Activated CD4-positive, alpha-beta T cell treated with anti-CD3 and anti-CD28 coated beads, Interleukin-2, amount 50 U/mL, for 48 hours (primary cell): Measurements from ENCODE around the gene BRI3.

Source experiments
- DNase-seq, 2 experiments: peaks; one replicate each; pipeline ENCODE4 v3.0.0-alpha.2; 2020

Gene BRI3

DNA sequence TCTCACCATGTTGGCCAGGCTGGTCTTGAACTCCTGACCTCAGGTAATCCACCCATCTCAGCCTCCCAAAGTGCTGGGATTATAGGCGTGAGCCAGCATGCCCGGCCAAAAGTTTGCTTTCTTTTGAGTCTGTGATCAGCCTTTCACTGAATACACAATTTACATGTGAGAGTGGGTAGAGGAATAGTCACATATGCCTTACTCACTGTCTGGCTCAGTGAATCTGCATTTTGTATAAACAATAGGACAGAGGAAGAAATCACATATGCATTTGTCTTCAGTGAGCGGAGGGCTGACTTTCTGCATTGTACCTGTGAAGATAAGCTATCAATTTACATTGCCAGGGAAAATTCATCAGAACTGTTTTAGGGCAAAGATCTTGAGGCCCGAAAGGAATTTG lies 27.0 kb upstream of the BRI3 start:
- no peak for DNase-seq

DNA sequence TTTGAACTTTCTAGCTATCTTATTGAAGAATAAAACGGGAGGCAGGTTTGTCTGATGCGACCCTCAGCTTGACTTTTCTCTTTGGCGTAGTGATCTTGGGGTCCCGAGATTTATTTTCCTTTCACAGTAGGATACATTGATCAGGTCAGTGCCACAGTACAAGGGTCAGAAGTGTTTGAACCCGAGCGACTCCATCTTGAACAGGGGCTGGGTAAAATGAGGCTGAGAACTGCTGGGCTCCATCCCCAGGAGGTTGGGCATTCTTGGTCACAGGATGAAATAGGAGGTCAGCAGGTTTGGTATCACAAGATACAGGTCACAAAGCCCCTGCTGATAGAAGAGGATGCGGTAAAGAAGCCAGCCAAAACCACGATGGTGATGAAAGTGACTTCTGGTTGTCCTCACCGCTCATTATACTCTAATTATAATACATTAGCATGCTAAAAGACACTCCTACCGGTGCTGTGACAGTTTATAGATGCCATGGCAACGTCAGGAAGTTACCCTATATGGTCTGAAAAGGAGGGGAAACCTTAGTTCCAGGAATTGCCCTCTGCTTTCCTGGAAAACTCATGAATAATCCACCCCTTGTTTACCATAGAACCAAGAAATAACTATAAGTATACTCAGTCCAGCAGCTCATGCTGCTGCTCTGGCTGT lies 26.4 kb upstream of the BRI3 start:
- peak in 1 of 2 experiments; percentile 6 for DNase-seq

DNA sequence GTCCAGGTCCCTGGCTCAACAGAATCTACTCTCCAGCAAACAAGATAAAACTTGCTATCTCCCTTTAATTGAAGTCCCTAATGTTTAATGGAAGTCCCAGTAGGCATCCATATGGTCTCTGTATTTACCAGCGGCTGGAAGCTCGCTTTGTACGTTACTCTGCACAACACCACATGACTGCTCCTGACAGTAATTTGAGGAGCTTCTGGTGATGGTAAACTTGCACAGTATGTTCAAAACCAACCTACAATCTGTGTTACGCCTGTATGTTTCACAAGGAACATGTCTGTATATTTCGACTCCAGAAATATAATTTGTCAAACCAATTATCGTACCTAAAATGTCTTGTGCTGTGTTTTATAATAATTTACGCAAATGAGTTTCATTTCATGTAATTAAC lies 25.1 kb upstream of the BRI3 start:
- DNase-seq = no peak

DNA sequence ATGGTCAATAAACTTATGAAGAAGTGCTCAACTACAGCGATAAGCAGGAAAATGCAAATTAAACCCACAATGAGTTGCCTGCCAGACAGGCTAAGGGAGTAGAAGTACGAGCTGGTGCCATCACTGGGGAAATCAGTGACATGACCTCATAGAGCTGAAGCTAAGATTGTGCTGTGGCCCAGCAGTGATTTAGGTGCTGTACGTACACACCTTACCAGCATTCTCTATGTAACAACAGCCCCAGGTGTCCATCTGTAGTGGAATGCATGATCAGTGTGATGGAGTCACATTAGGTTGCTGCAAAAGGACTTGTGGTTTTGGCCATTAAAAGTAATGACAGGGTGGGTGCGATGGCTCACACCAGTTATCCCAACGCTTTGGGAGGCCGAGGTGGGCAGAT lies 23.8 kb upstream of the BRI3 start:
- DNase-seq = no peak

DNA sequence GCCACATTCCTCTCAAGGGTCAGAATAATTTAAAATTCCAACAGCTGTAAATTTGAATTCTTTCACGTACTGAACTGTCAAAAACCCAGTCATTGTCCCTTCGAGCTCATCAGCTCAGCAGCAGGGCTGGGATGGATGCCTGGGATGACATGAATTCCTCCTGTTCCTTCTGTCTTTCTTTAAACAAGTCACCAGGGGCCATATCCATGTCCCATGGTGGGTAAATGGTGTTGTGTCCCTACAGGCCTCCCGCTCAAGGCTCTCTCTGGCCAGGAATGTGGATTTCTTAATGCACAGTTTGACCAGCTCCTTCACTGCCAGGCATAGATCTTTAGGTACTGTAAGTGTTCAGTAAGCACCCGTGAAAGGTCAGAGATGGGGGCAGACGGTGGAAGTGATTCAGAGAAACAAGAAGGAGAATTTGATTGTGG lies 15.6 kb upstream of the BRI3 start:
- DNase-seq = no peak

DNA sequence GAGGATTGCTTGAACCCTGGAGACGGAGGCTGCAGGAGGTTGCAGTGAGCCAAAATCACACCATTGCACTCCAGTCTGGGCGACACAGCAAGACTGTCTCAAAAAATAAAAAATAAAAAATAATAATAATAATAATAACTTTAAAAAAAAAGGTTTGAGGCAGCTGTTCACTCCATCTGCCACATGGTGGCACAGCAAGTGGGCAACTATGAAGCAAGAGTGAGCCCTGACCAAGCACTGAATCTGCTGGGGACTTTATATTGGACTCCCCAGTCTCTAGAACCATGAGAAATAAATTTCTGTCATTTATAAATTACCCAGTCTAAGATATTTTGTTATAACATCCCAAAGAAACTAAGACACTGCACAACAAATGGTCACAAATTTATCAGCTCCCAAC lies 14.6 kb upstream of the BRI3 start:
- DNase-seq = no peak

DNA sequence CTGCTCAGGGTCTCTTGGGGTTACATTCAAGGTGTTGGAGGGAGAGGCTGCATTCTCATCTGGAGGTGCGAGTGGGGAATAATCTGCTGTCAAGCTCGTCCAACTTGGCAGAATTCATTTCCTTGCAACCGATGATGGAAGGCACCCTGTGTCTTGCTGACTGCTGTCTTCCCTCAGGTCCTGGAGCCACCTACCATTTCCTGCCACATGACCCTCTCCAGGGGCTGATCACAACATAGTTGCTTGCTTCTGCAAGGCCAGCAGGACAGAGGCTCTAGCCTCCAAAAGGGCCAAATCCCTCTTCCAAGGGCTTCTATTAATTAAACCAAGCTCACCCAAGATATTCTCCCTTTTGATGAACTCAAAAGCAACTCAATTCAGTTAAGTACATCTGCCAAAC lies 14.2 kb upstream of the BRI3 start:
- no peak for DNase-seq

DNA sequence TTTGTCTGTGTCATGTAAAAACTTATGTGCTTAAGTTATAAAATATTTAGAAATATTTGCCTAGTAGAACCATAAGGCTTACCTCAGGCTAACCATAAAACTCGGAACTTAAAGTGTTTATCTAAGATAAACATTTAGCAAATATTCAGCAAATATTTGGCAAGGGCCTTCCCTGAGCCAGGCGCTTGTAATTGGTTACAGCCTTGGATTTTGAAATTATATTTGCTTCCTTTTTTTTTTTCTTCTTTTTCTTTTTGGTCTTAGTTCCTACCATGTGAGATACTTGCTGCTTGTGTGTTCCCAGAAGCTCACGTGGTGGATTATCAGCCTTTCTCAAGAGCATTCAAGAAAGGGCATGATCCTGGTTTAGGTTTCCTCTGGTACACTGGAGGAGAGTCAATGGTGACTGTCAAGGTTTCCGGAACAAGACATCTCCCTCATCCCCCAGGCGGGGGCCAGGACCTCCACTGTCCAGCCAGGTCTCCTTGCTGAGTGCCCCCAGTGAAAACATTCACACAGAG lies 5.2 kb upstream of the BRI3 start:
- DNase-seq = no peak

DNA sequence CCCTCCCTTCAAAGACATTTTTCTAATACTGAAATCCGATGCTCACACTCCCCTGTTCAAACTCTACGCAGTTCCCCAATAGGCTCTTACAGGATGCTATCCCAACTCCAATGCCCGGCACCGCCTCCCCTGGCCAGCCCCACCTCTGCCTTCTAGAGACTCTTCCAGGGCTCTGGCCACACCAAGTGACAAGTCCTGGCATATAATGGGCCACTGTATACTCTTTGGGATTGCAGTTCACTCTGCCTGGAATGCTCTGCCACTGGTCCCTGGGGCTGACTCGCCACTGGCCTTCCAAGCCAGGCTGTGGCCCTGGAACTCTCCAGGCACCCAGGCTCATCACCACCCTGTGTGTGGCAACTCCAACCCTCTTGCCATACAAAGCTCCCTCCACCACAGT lies 3.1 kb upstream of the BRI3 start:
- no peak for DNase-seq

DNA sequence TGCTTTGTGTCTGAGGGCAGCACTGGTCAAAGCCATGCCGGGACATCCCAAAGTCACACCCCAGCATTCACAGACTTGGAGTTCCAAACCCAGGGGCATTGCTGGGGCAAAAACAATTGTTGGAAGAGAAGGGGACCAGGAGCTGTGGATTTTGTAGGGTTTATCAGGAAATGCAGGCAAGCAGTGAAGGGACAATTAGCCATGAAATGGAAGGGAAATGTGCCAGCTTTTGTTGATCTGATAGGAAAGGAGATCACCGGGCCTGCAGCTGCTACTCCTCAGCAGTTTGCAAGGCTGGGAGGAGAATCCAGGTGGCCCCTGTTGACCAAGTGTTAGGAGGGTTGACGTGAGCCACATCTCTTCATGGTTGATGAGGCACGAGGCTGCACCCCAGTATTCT lies 2.5 kb upstream of the BRI3 start:
- DNase-seq = no peak

DNA sequence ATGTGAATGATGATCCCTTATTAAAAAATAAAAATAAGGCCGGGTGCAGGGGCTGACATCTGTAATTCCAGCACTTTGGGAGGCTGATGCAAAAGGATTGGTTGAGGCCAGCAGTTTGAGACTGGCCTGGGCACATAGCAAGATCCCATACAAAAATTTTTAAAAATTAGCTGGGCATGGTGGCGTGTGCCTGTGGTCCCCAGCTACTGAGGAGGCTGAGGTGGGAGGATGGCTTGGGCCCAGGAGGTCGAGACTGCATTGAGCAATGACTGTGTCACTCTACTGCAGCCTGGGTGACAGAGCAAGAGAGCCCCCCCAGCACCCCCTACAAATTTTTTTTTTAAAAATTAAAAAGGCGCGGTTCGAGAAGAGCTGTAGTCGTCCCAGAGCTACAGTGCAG lies 1.2 kb upstream of the BRI3 start:
- no peak for DNase-seq

DNA sequence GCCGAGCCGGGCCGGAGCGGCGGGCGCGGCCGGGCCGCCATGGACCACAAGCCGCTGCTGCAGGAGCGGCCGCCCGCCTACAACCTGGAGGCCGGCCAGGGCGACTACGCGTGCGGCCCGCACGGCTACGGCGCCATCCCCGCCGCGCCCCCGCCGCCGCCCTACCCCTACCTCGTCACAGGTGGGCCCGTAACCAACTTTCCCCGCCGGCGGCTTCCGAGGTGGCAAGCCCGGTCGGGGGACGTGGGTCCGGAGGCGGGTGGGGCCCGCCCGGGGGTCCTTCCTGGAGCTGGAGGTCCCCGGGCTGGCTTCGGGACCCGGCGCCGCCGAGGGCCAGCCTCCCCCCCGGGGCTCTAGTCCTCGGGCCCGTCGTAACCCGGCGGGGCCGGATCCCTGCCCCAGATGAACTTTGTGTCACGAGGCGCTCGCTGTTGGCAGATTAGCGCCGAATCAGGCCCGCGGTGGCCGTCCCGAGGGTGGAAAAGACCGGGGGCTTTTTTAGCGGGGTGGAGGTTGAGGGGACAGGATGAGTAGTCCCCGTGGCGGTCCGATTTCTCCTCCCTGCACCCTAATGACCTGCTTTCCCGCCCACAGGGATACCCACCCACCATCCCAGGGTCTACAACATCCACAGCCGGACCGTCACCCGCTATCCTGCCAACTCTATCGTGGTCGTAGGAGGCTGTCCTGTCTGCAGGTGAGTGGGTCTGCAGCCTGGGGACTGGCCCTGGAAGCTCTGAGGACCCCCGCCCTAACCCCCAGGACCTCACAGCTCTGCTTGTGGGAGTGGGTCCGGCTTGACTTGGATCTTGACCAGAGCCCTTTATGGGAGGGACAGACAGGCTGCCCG lies 496 bp downstream of the BRI3 start:
- peak; percentile 29 to 43 for DNase-seq

DNA sequence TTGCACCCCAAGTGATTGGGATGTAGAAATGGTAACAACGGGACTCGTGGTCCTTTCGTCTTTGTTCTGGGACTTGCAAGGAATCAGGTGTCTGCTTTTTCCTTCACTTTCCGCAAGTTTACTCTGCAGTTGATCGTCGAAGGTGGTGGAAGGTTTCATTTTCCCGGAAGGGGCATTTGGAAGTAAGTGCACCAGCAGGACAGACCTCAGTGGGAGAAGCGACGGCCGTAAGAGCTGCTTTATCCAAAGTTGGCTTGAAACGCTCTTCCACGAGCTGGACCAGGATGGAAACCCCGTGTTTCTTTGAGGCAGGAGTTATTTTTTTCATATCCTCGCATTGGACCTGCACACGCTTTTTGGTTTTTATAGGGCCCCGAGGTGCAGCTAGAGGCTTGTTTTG lies 1.2 kb downstream of the BRI3 start:
- no peak for DNase-seq

DNA sequence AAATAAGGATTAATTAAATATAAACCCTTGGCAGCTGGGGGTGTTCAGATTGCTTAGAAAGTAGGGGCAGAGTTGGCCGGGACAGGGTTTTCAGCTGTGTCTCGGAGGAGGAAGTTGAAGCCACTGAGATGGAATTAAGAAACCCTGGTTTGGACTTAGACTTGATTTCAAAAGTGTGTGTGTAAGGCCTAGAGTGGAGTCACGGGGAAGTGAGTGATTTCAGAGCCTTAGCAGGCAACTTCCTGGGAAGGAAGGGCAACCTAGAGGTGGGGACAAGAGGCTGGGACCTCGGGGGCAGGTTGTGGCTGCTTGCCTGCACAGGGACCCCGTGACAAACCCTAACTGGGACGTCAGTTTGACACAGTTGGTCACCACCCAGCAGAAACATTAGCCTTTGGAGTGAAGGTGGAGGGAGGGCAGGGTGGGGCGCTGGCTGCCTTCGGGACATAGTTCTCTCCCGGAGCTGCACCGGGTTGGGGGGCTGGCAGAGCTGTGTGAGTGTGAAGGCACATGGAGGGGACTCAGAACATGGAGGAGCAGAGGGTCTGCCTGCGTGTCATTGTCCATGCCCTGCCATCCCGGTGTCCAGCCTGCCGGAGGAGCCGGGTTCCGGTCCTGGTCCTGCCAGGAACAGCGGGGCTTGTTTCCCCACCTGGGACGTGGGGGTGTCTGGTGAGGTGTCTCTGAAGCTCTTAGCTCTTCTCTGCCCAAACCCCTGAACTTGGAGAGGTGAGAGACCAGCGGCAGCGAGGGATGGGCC lies 1.8 kb downstream of the BRI3 start:
- no peak for DNase-seq

DNA sequence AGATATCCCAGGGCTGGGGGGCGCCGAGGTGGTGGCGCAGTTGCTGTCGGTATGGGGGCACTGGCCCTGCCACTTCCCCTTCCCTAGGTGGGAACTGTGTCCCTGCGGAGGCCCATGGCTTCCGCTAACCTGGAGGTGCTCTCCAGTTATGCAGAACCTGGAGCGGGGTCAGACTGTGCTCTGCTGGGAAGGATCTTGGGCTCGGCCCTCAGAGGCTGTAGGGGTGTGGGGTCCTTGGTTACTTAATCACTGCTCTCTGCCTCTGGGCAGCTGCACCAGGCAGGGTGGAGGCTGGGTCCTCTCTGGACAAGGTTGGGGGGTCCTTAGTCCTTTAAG lies 2.4 kb downstream of the BRI3 start:
- DNase-seq = no peak

DNA sequence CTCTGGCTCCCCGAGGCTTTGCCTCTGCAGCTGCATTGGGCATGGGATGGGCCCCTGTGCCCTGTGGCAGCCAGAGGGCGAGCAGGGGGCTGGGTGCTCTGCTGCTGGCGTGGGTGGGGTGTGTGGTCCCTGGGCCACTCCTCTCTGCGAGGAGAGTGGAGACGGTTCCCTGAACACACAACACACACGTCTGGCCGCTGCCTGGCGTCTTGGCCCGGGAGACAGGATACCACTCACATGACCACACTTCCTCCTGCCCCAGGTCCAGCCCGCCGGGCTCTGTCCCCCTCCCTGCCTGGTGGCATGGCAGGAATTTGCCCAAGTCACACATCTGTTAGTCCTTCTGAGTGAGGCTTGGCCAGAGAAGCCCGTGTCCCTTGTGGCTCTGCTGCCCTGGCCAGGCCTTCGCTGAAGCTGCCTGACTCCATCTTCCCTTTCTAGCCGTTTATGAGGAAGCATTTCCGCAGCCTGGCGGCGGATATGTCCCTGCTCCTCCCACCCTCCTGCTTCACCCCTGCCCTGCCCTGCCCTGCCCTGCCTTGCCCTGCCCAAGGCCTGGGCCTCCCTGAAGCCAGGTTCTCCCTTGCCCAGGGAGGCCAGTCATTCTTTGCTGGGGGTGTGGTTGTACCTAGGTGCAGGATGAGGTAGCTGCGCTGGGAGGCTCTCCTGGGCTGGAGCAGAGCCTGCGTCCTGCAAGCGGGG lies 3.0 kb downstream of the BRI3 start:
- no peak for DNase-seq

DNA sequence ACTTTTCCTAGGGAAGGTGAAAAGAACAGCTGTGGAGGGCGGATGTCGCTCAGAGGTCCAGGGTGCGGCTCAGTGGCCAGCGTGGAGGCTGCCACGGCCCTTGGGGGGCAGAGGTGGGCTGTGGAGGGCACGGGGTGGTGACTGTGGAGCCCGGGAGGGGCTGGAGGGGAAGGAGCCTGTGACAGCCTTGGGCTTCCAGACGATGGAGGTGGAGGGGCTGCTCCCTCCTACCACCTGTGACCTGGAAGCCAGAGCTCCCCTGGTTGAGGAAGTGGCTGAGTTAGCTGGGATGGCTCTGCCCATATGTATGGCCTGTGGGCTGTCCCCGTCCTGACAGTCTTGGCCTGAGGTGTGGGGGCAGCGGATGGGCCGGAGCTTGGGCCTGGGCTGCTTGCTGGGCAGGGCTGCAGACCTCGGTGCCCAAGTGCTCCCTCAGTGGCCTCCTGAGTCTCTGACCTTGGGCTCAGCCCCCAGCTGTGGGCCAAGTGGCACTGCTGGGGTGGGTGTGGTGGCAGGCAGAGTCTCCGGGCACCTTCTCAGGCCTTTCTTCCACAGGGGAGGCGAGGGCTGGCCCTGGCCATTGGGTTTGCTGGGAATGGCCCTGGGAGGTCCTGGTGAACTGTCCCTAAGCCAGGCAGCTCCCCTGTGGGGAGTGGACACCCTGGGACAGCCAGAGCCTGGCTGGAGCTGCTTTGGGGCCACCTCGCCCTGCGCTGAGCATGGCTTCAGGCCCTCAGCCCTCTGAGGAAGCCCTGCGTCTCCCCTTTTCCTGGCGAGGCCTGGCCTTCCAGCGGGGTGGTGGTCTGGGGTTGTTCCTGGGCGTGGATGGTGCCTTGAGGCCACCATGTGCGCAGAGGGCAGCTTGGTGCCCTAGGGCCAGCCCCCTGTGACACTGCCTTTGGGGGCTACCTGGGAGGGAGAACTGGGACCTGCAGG lies 3.9 kb downstream of the BRI3 start:
- DNase-seq = no peak

DNA sequence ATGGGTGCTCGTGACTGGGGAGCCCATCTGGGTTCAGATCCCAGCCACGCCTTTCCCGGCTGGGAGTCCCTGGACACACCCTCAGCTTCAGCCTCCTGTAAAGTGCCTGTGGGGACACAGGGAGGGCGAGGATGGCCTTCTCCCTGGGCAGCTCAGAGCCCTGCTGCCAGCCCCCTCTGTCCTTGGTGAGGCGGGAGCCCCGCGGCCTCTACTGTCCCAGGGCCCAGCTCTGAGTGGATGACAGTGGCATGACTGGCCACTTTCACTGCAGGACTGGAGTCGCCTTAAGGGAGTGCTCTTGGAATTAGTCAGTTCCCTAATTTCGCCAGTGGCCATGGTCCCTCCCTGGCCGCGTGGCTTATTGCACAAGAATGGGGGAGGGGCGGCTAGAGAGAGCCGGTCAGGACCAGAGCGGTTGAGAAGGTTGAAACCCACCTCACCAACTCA lies 4.6 kb downstream of the BRI3 start:
- DNase-seq = no peak

DNA sequence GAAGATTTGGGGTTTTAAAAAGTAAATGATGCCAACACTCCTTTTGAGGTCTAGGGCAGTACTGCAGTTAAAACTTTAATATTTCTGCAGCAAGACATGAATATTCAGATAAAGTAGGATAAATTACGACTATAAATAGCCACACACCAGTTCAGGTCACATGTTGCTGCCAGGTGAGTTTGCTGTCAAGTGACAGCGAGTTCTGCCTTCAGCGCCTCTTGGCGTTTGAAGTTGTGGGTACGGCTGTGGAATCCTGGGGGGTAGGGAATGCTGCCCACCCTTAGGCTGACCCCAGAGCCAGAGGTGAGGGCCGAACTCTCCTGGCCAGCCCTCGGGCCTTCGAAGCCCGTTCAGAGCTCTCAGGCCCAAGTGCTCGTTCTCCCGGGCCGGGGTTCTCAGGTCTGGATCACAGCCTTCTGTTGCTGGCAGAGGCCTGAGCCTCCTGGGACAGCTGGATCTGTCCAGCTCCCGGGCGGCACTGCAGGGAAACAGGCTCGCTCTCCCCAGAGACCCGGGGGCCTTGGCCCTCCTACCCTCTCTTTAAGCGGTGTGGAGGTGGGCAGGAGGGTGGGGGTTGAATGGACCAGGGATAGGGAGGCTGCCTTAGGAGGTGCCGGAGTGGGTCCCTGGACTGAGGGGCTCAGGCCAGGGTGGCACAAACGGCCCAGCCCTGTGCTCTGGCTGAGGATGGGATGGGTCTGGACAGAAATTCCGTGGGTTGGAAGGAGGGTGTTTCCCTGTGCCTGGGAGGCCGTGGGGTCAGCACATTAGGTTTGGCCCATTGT lies 5.4 kb downstream of the BRI3 start:
- no peak for DNase-seq

DNA sequence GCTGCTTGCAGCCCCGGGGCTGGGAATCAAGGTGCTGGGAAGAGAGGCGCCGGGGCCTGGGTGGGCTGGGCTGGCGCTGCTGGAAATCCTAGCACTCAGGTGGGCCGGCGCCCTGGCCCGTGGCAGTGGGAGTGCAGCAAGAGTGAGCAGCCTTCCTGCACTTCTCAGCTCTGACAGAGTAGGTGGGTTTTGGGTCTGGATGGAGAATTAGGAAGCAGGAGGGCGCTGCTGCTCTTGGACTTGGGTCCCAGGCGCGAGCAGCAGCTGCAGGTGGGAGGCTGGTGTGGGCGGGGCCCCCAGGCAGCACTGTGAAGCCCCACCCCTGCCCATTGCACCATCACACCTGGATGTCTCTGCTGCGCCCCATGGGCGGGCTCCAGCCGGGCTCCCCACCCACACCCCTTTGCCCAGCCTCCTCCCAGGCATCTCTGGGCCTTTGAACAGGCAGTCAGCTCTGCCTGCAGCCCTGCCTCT lies 6.0 kb downstream of the BRI3 start:
- DNase-seq = no peak
